SU-DHL-6 (cell line): ENCODE results near the gene ATF6.

ENCODE experiments used
- H2AFZ ChIP-seq: fragments of 200-600 bp; sonication (generic); 2 replicates; pipeline ENCODE4 v1.6.1; 2014; ENCODE audit warnings: low read depth, mild to moderate bottlenecking, moderate library complexity, mixed read lengths, antibody characterized with exemption, low read length; ENCODE audit not compliant: severe bottlenecking
- H3F3A ChIP-seq: fragments of 200-600 bp; shearing (Covaris generic); 2 replicates; pipeline ENCODE4 v1.6.0; 2016; ENCODE audit warnings: antibody characterized with exemption, mild to moderate bottlenecking; ENCODE audit not compliant: insufficient read depth
- H3K27ac ChIP-seq: fragments of 200-600 bp; sonication (generic); 2 replicates; pipeline ENCODE4 v1.5.1; 2016; ENCODE audit warnings: low read depth, mild to moderate bottlenecking, low read length, moderate library complexity, mixed read lengths
- H3K27me3 ChIP-seq: fragments of 200-600 bp; sonication (generic), shearing (Covaris generic); 2 replicates; pipeline ENCODE4 v1.6.0; 2014; ENCODE audit warnings: mild to moderate bottlenecking, low read length
- H3K36me3 ChIP-seq: fragments of 200-600 bp; sonication (generic); 2 replicates; pipeline ENCODE4 v1.6.1; 2014; ENCODE audit warnings: mild to moderate bottlenecking, low read length, mixed read lengths
- H3K4me2 ChIP-seq: fragments of 300-600, 200-600 bp; shearing (Covaris generic), sonication (generic); 2 replicates; pipeline ENCODE4 v1.6.0; 2014; ENCODE audit warnings: low read length, low read depth, mild to moderate bottlenecking; ENCODE audit not compliant: poor library complexity, severe bottlenecking
- H3K4me3 ChIP-seq: fragments of 200-600 bp; sonication (generic); 2 replicates; pipeline ENCODE4 v1.5.1; 2014; ENCODE audit warnings: antibody characterized with exemption, low read length, mild to moderate bottlenecking, mixed read lengths; ENCODE audit not compliant: insufficient read depth, poor library complexity, severe bottlenecking
- H3K79me2 ChIP-seq: fragments of 200-600 bp; sonication (generic); 2 replicates; pipeline ENCODE4 v1.6.1; 2014; ENCODE audit warnings: mild to moderate bottlenecking, low read length, moderate library complexity; ENCODE audit not compliant: insufficient read depth
- H3K9ac ChIP-seq: fragments of 200-600 bp; sonication (generic); 2 replicates; pipeline ENCODE4 v1.7.0; 2014; ENCODE audit warnings: mild to moderate bottlenecking, low read length
- H3K9me2 ChIP-seq: fragments of 200-600 bp; sonication (generic); replicated peaks from 2 replicates; pipeline ENCODE4 v1.6.1; 2014; ENCODE audit warnings: low read length; ENCODE audit not compliant: insufficient read depth
- H3K9me3 ChIP-seq: fragments of 200-600 bp; sonication (generic); 2 replicates; pipeline ENCODE4 v1.6.1; 2014; ENCODE audit warnings: low read length, mixed read lengths; ENCODE audit not compliant: insufficient read depth
- H4K20me1 ChIP-seq: fragments of 200-600 bp; sonication (generic); 2 replicates; pipeline ENCODE4 v1.6.1; 2014; ENCODE audit warnings: low read depth, mild to moderate bottlenecking, antibody characterized with exemption, low read length, moderate library complexity, mixed read lengths
- EZH2phosphoT487 ChIP-seq: fragments of 200-600 bp; sonication (generic), shearing (Covaris generic); conservative IDR thresholded peaks from 2 replicates; pipeline ENCODE4 v1.6.1; 2018; ENCODE audit warnings: mild to moderate bottlenecking, antibody characterized with exemption, low read length, moderate library complexity, mixed read lengths
- TF ChIP-seq, protein P1 (sequence below): fragments of 200-600 bp; sonication (generic); IDR thresholded peaks from one replicate; pipeline ENCODE4 v1.5.1; 2017; ENCODE audit warnings: antibody characterized with exemption, mild to moderate bottlenecking, low read length, moderate library complexity; ENCODE audit not compliant: insufficient read depth, poor library complexity, severe bottlenecking

ATF6 gene

DNA sequence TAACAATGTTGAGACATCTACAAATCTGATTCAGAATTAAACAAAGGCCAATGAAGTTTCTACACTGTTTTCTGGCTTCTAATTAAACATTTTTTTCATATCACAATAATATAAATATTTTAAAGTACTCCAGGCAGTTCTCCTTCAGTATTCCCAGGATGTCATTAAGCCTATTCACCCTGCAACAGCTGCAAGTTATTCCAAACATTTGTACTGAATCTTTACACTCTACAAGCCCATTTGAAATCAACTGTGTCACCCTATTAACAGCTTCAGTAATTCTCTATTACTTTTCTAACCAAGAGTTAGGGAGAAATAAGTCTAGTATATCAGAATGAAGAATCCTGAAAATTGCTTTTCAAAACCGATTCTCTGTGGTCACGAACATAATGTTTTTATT, 133.0 kb downstream of the ATF6 start:
- H2AFZ ChIP-seq: no peak overlapping the region
- no peak for TF ChIP-seq EZH2phosphoT487
- TF ChIP-seq, protein P1, sequence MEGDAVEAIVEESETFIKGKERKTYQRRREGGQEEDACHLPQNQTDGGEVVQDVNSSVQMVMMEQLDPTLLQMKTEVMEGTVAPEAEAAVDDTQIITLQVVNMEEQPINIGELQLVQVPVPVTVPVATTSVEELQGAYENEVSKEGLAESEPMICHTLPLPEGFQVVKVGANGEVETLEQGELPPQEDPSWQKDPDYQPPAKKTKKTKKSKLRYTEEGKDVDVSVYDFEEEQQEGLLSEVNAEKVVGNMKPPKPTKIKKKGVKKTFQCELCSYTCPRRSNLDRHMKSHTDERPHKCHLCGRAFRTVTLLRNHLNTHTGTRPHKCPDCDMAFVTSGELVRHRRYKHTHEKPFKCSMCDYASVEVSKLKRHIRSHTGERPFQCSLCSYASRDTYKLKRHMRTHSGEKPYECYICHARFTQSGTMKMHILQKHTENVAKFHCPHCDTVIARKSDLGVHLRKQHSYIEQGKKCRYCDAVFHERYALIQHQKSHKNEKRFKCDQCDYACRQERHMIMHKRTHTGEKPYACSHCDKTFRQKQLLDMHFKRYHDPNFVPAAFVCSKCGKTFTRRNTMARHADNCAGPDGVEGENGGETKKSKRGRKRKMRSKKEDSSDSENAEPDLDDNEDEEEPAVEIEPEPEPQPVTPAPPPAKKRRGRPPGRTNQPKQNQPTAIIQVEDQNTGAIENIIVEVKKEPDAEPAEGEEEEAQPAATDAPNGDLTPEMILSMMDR: no peak
- H3K9ac ChIP-seq: no peak overlapping the region

DNA sequence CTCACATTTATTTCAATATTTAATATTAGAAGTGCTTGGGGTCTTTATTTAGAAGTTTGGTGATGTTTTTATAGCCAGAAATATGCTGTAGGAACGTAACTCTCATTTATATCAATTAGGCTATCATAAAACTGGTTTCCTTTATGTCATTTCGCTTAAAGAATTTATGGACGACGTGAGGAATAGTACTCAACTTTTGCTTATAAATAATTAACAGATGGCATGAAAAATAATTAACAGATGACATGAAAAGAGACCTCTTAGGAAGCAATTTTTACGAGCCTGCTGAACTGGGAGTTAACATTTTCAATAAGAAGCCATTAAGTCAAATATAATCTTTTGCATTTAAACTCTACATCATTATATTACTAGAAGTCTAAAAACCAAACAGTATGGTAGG, 134.0 kb downstream of the ATF6 start:
- Histone ChIP-seq H3K36me3 (no peaks in the 10 kb centered on the region), H3K27me3 (no peaks in the 10 kb centered on the region), H3K27ac (no peak overlapping the region), H3K9me3 (no peaks in the 10 kb centered on the region), H2AFZ (no peak overlapping the region), H3K9me2 (no peaks in the 10 kb centered on the region), H3F3A (no peaks in the 10 kb centered on the region; the same call in 1 of the 2 replicates), H3K79me2 (no peaks in the 10 kb centered on the region), H3K4me2 (no peak overlapping the region), H3K4me3 (no peak overlapping the region), H3K9ac (no peak overlapping the region), H4K20me1 (no peaks in the 10 kb centered on the region)
- no peak for TF ChIP-seq EZH2phosphoT487
- TF ChIP-seq, protein P1: no peak

More for the DNA sequence above, 133.0 kb downstream of the ATF6 start:
- no peaks in the 10 kb centered on the region for H3K9me3 ChIP-seq
- no peak overlapping the region for H3K4me3 ChIP-seq
- no peaks in the 10 kb centered on the region for H4K20me1 ChIP-seq
- H3K36me3 ChIP-seq: no peaks in the 10 kb centered on the region
- no peaks in the 10 kb centered on the region; the same call in 1 of the 2 replicates for H3F3A ChIP-seq
- H3K4me2 ChIP-seq: no peak overlapping the region
- H3K9me2 ChIP-seq: no peaks in the 10 kb centered on the region
- H3K27ac ChIP-seq: no peak overlapping the region
- no peaks in the 10 kb centered on the region for H3K27me3 ChIP-seq
- H3K79me2 ChIP-seq: no peaks in the 10 kb centered on the region

DNA sequence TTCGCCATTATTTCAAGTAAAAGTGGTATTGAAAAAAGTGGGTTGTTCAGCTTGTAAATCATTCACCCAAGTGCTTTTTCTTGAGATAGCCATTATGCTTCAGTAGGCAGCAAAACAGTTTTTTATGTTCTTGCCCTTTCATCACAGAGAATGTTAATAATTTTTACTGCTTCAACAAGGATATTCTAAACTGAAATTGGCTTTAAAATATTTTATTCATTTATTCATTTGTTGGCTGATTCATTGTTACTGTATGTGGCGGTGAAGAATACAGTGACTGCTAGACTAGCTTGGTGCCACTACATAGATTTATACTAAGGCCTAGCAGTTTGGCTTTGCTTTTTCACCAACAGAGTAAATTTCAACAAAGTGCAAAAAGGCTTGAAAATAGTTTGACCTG, 136.1 kb downstream of the ATF6 start:
- no peaks in the 10 kb centered on the region for H4K20me1 ChIP-seq
- no peaks in the 10 kb centered on the region for H3K9me3 ChIP-seq
- H3K9me2 ChIP-seq: no peaks in the 10 kb centered on the region
- no peaks in the 10 kb centered on the region for H3K27me3 ChIP-seq
- no peak overlapping the region for H3K9ac ChIP-seq
- H3K36me3 ChIP-seq: no peaks in the 10 kb centered on the region
- H3K79me2 ChIP-seq: no peaks in the 10 kb centered on the region
- no peak overlapping the region for H3K4me3 ChIP-seq
- H3K27ac ChIP-seq: no peak overlapping the region
- H3F3A ChIP-seq: no peaks in the 10 kb centered on the region; the same call in 1 of the 2 replicates
- TF ChIP-seq, protein P1: no peak
- no peak for TF ChIP-seq EZH2phosphoT487
- H3K4me2 ChIP-seq: no peak overlapping the region
- no peak overlapping the region for H2AFZ ChIP-seq
